ENCODE data around the gene PPARD.

- no peak for TF ChIP-seq POLR2AphosphoS5 (IDR thresholded peaks at IDR 0.05; ENCODE audit: low read depth, low read length)
- TF ChIP-seq POU2F2 (IDR thresholded peaks at IDR 0.05; ENCODE audit: low read depth, low read length), result no peak
- TF ChIP-seq POLR2A (IDR thresholded peaks at IDR 0.05; ENCODE audit: low read depth, low read length), result no peak
Observed at GRCh38 chr6:35476004-35476403, 133.6 kb downstream of the PPARD start.
